GM12878 (cell line): ENCODE results near the gene COX7C. TPM values are rescaled to one million over a fixed set of nuclear protein-coding genes. Genes with fewer than 3 reads are reported as not detected.

Experiments used
- ATAC-seq: fragments of 200-7000 bp; cut with Tn5 transposase; 3 replicates; pipeline ENCODE4 v1.9.1; 2020; ENCODE audit warnings: mild to moderate bottlenecking, moderate library complexity
- BruUV-seq: library from RNA; stranded (reverse); fragments of 400-500 nt; replicated peaks from 2 replicates; lab custom pipeline; 2021; lab: Mats Ljungman, UMichigan
- CTCF ChIA-PET: fragments of 300-600 bp; sonication (Branson Sonifier 250); formaldehyde crosslinking; extraction: SDS; loops from one replicate; lab custom pipeline; 2021; ENCODE audit warnings: inconsistent platforms; lab: Yijun Ruan, JAX
- POLR2A ChIA-PET: fragments of 350-600 bp; formaldehyde crosslinking; extraction: SDS; loops from one replicate; lab custom pipeline; 2021; ENCODE audit warnings: inconsistent platforms; lab: Charles Lee
- RAD21 ChIA-PET: fragments of 300-600 bp; sonication (Branson Sonifier 250); formaldehyde crosslinking; loops from one replicate; lab custom pipeline; 2023; ENCODE audit warnings: antibody characterized with exemption; ENCODE audit not compliant: unreplicated experiment; lab: Charles Lee
- SMC1A ChIA-PET: fragments of 300-600 bp; sonication (Branson Sonifier 250); formaldehyde crosslinking; loops from one replicate; lab custom pipeline; 2023; ENCODE audit not compliant: unreplicated experiment, uncharacterized antibody; lab: Charles Lee
- DNase-seq: peaks from one replicate; pipeline ENCODE4 v3.0.0-alpha.2; 2011; ENCODE audit warnings: low read depth, low spot score
- FAIRE-seq: peaks from 3 replicates; lab custom pipeline; 2011; peaks lifted over from hg19 to GRCh38; lab: Jason Lieb, UNC
- H2AFZ ChIP-seq: 2 replicates; pipeline ENCODE4 v1.6.0; 2011; ENCODE audit warnings: low read depth, low read length, control low read depth; ENCODE audit not compliant: control insufficient read depth
- H3K27ac ChIP-seq: 2 replicates; pipeline ENCODE4 v1.5.1; 2011; ENCODE audit warnings: control low read depth; ENCODE audit not compliant: control insufficient read depth, insufficient read depth
- H3K27me3 ChIP-seq, 2 experiments: replicated peaks in 1 of 2; 2 replicates each; pipeline versions ENCODE4 v1.6.0 to v1.6.1; 2011; ENCODE audit warnings: low read length in 1 of 2; ENCODE audit not compliant: control insufficient read depth in 2 of 2, insufficient read depth in 2 of 2
- H3K36me3 ChIP-seq, 2 experiments: 2 replicates each; pipeline ENCODE4 v1.5.1; 2011; ENCODE audit warnings: low read length in 1 of 2; ENCODE audit not compliant: control insufficient read depth in 2 of 2, insufficient read depth in 2 of 2
- H3K4me1 ChIP-seq: 2 replicates; pipeline ENCODE4 v1.6.1; 2011; ENCODE audit warnings: mild to moderate bottlenecking, low read length, moderate library complexity, mixed read lengths; ENCODE audit not compliant: control insufficient read depth, insufficient read depth
- H3K4me2 ChIP-seq: 2 replicates; pipeline ENCODE4 v1.6.0; 2011; ENCODE audit warnings: control low read depth; ENCODE audit not compliant: control insufficient read depth, insufficient read depth
- H3K4me3 ChIP-seq: fragments of 200-600 bp; sonication (generic); 2 replicates; pipeline ENCODE4 v1.5.1; 2016
- H3K79me2 ChIP-seq: 2 replicates; pipeline ENCODE4 v1.6.0; 2011; ENCODE audit warnings: low read length; ENCODE audit not compliant: control insufficient read depth, insufficient read depth
- H3K9ac ChIP-seq: 2 replicates; pipeline ENCODE4 v1.8.0; 2011; ENCODE audit warnings: low read length, control low read depth, mixed read lengths; ENCODE audit not compliant: control insufficient read depth, insufficient read depth
- H3K9me3 ChIP-seq: replicated peaks from 3 replicates; pipeline ENCODE4 v1.5.1; 2011; ENCODE audit warnings: mild to moderate bottlenecking, low read length; ENCODE audit not compliant: control insufficient read depth, insufficient read depth
- H4K20me1 ChIP-seq: 2 replicates; pipeline ENCODE4 v1.6.0; 2011; ENCODE audit not compliant: control insufficient read depth, insufficient read depth
- CEBPB ChIP-seq, 2 experiments: fragments of 150-350 bp in 1 of 2; IDR thresholded peaks; 2 replicates each; pipeline ENCODE4 v1.6.1; 2012 to 2014; ENCODE audit warnings: low read depth in 2 of 2, low read length in 2 of 2, borderline replicate concordance in 1 of 2, inconsistent platforms in 1 of 2
- KDM1A ChIP-seq: fragments of 200-600 bp; sonication (generic); IDR thresholded peaks from 2 replicates; pipeline ENCODE4 v1.6.1; 2016; ENCODE audit warnings: borderline replicate concordance
- RELB ChIP-seq: fragments of 450-650 bp; IDR thresholded peaks from 2 replicates; pipeline ENCODE4 v1.6.1; 2017; ENCODE audit warnings: low read depth, mild to moderate bottlenecking, moderate library complexity
- USF1 ChIP-seq: IDR thresholded peaks from 2 replicates; pipeline ENCODE4 v1.6.1; 2011; ENCODE audit warnings: borderline replicate concordance, low read depth, mild to moderate bottlenecking, moderate library complexity, mixed read lengths, low read length; ENCODE audit not compliant: insufficient read depth; ENCODE audit errors: extremely low read length
- YY1 ChIP-seq: IDR thresholded peaks from 2 replicates; pipeline ENCODE4 v1.6.1; 2011; ENCODE audit warnings: low read depth, mild to moderate bottlenecking, low read length
- WGBS: methylation state at CpG from one replicate; pipeline ENCODE4 v1.1.6; 2016; ENCODE audit warnings: low lambda C conversion rate; ENCODE audit not compliant: insufficient replicate concordance, insufficient coverage; ENCODE audit errors: missing lambda C conversion rate; 5-methylcytosine and 5-hydroxymethylcytosine counted together
- in situ Hi-C: fragments of 300-500 bp; cut with MboI; formaldehyde crosslinking; loops from 9 replicates; pipeline ENCODE4 v1.14.3; 2018; ENCODE audit warnings: mixed read lengths
- intact Hi-C: fragments of 100-400 bp; cut with micrococcal nuclease; formaldehyde crosslinking; loops from one replicate; pipeline ENCODE4 v1.14.2; 2022; ENCODE audit not compliant: unreplicated experiment
- polyA plus RNA-seq, 11 experiments: library from polyadenylated mRNA; depleted of rRNA in 4 of 11; unstranded in 6 of 11; stranded (reverse) in 5 of 11; fragments of >200 nt; fragmentation: Nextera tagmentation in 4 of 11; fragmentation: Illumina TruSeq in 1 of 11; extraction: Ambion mirVana in 4 of 11; extraction: Trizol in 1 of 11; gene quantifications; 1 replicate in 1 of 11; 2 replicates in 10 of 11; pipeline versions ENCODE4 v1.2.1 to v1.2.3, GENCODE V29; 2011 to 2016; ENCODE audit warnings: inconsistent platforms in 2 of 11, missing spikeins in 2 of 11, low read depth in 1 of 11
- total RNA-seq, 4 experiments: library from RNA; depleted of rRNA in 3 of 4; stranded (reverse); fragments of >200 nt in 3 of 4; fragmentation: Illumina TruSeq in 1 of 4; extraction: Trizol in 1 of 4; gene quantifications; 2 replicates each; pipeline versions ENCODE4 v1.2.1 to v1.2.3, GENCODE V29; 2013 to 2021

COX7C gene
- total and polyA plus RNA-seq, 10 of the 15 experiments (the other 5 are each of a cell fraction or from before 2014, with no cell fraction given) = 484 to 1,591 (median 883) TPM

- H3K36me3 ChIP-seq = no peaks in the 10 kb centered on the region
- FAIRE-seq (no peak), DNase-seq (no peak), ATAC-seq (no peak)
- H3K4me1 ChIP-seq = no peaks in the 10 kb centered on the region
- in situ Hi-C loops = no loop called here
- no peak overlapping the region for H2AFZ ChIP-seq
- no peak overlapping the region for H3K4me2 ChIP-seq
- no peaks in the 10 kb centered on the region; a peak in 1 of 4 replicates for H3K27me3 ChIP-seq
- H3K27ac ChIP-seq = no peak overlapping the region
- ChIA-PET POLR2A (no interaction called here), CTCF (no interaction called here), SMC1A (no interaction called here), RAD21 (no interaction called here)
- intact Hi-C loops = no loop called here
- no TSS peak for BruUV-seq
- TF ChIP-seq CEBPB (IDR thresholded peaks at IDR 0.05; ENCODE audit: borderline replicate concordance in 1 of 2, low read depth in 2 of 2, low read length in 2 of 2) (no peak), RELB (no peak), KDM1A (no peak), USF1 (no peak), YY1 (no peak)
- WGBS = 42% methylated on average over 2 of the region's 2 CpGs
- H3K9me3 ChIP-seq = no peaks in the 10 kb centered on the region
- no peak overlapping the region for H3K4me3 ChIP-seq
- no peak overlapping the region for H3K9ac ChIP-seq
- no peaks in the 10 kb centered on the region for H4K20me1 ChIP-seq
- H3K79me2 ChIP-seq = no peaks in the 10 kb centered on the region
Observed at GRCh38 chr5:86631165-86631564, 13.4 kb downstream of the COX7C start.
